Neural crest cell (in vitro differentiated cells): ENCODE measurements around the gene DCC. TPM values are rescaled to one million over a fixed set of nuclear protein-coding genes. Genes with fewer than 3 reads are reported as not detected.

Experiments
- DNase-seq: peaks from one replicate; pipeline ENCODE4 v3.0.0; 2021; ENCODE audit warnings: low read depth, mixed read lengths, low spot score
- H3K27ac Mint-ChIP-seq: one replicate; pipeline ENCODE4 v1.8.0; 2021; ENCODE audit warnings: mild to moderate bottlenecking, mixed read lengths; ENCODE audit not compliant: unreplicated experiment
- H3K27me3 Mint-ChIP-seq: 2 replicates; pipeline ENCODE4 v1.8.0; 2021; ENCODE audit warnings: low read depth, mild to moderate bottlenecking, mixed read lengths
- H3K36me3 Mint-ChIP-seq: 2 replicates; pipeline ENCODE4 v1.8.0; 2021; ENCODE audit warnings: low read depth, mild to moderate bottlenecking, mixed read lengths
- H3K4me1 Mint-ChIP-seq: 2 replicates; pipeline ENCODE4 v1.8.0; 2021; ENCODE audit warnings: mixed read lengths
- H3K4me3 Mint-ChIP-seq: one replicate; pipeline ENCODE4 v1.8.0; 2021; ENCODE audit warnings: mild to moderate bottlenecking, mixed read lengths
- H3K9me3 Mint-ChIP-seq: 2 replicates; pipeline ENCODE4 v1.8.0; 2021; ENCODE audit warnings: mixed read lengths
- CTCF ChIP-seq: fragments of 200-600 bp; sonication (generic); conservative IDR thresholded peaks from 2 replicates; pipeline ENCODE4 v1.5.0; 2021; ENCODE audit warnings: antibody characterized with exemption, mild to moderate bottlenecking
- total RNA-seq: library from RNA; stranded (reverse); gene quantifications from 2 replicates; pipeline ENCODE4 v1.2.1, GENCODE V29; 2021

Gene DCC
- total RNA-seq, 1 donor from 2014 or later = 10.1 TPM

GRCh38 chr18:53382870-53383269 lies 1042.9 kb downstream of the DCC start:
- peaks cover 5% of the 10 kb centered on the region for H3K4me1 Mint-ChIP-seq
- no peak overlapping the region for H3K27ac Mint-ChIP-seq
- TF ChIP-seq CTCF = no peak
- no peaks in the 10 kb centered on the region for H3K9me3 Mint-ChIP-seq
- H3K36me3 Mint-ChIP-seq = no peaks in the 10 kb centered on the region
- H3K4me3 Mint-ChIP-seq = no peak overlapping the region
- H3K27me3 Mint-ChIP-seq = no peaks in the 10 kb centered on the region
- DNase-seq = no peak

DNA sequence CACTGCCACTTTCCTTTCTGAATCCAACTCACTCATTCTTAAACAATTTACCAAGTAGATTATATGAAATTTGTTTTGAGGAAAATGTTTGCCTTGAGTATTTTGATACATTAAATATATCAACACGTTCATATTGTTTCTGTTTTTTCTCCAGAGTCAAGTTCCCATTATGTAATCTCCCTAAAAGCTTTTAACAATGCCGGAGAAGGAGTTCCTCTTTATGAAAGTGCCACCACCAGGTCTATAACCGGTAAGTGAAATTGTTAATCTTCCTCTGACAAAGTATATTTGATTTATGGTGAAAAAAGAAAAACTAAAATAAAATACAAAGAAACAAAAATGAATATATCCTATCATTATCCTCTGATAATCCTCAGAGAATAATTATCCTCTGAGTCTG lies 1045.9 kb downstream of the DCC start:
- no peak overlapping the region for H3K27ac Mint-ChIP-seq
- DNase-seq = no peak
- H3K4me1 Mint-ChIP-seq = no peaks in the 10 kb centered on the region
- H3K4me3 Mint-ChIP-seq = no peak overlapping the region
- no peaks in the 10 kb centered on the region for H3K27me3 Mint-ChIP-seq
- no peak for TF ChIP-seq CTCF
- no peaks in the 10 kb centered on the region for H3K9me3 Mint-ChIP-seq
- H3K36me3 Mint-ChIP-seq = no peaks in the 10 kb centered on the region

- TF ChIP-seq CTCF = no peak
- H3K36me3 Mint-ChIP-seq = no peaks in the 10 kb centered on the region
- no peaks in the 10 kb centered on the region for H3K27me3 Mint-ChIP-seq
- H3K4me1 Mint-ChIP-seq = no peaks in the 10 kb centered on the region
- H3K27ac Mint-ChIP-seq = no peak overlapping the region
- no peak overlapping the region for H3K4me3 Mint-ChIP-seq
- no peaks in the 10 kb centered on the region for H3K9me3 Mint-ChIP-seq
- DNase-seq = no peak
Observed at GRCh38 chr18:53387581-53387980, 1047.6 kb downstream of the DCC start.

GRCh38 chr18:53402670-53403069 lies 1062.7 kb downstream of the DCC start:
- Mint-ChIP-seq H3K4me3 (no peak overlapping the region), H3K36me3 (no peaks in the 10 kb centered on the region), H3K27ac (no peak overlapping the region), H3K27me3 (no peaks in the 10 kb centered on the region), H3K9me3 (no peaks in the 10 kb centered on the region), H3K4me1 (peaks cover 8% of the 10 kb centered on the region)
- TF ChIP-seq CTCF = no peak
- no peak for DNase-seq

DNA sequence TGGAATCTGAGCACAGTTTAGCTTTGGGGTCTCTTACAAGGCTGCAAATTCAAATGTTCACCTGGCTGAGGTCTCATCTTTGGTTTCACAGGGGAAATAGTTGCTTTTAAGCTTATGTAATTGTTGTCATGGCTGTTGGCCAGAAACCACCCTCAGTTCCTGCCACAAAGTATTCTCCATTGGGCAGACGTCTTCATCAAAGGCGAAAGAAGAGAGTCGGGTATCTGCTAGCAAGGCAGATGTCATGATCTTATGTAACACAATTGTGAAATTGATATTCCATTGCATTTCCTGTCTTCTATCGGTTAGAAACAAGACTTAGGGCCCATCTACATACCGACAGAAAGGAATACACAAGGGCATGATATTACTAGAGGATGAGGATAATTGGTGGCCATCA lies 1068.3 kb downstream of the DCC start:
- Mint-ChIP-seq H3K27ac (no peak overlapping the region), H3K9me3 (no peaks in the 10 kb centered on the region), H3K4me3 (no peak overlapping the region), H3K36me3 (no peaks in the 10 kb centered on the region), H3K4me1 (no peaks in the 10 kb centered on the region), H3K27me3 (no peaks in the 10 kb centered on the region)
- no peak for TF ChIP-seq CTCF
- no peak for DNase-seq

GRCh38 chr18:53411511-53411910 lies 1071.5 kb downstream of the DCC start:
- no peaks in the 10 kb centered on the region for H3K4me1 Mint-ChIP-seq
- H3K9me3 Mint-ChIP-seq = no peaks in the 10 kb centered on the region
- TF ChIP-seq CTCF = no peak
- H3K36me3 Mint-ChIP-seq = no peaks in the 10 kb centered on the region
- DNase-seq = no peak
- H3K27me3 Mint-ChIP-seq = no peaks in the 10 kb centered on the region
- no peak overlapping the region for H3K4me3 Mint-ChIP-seq
- H3K27ac Mint-ChIP-seq = no peak overlapping the region
